ENCODE results near the gene EGR2.

The EGR2 gene

GRCh38 chr10:62814756-62815380, 1.3 kb downstream of the EGR2 start:
- H3K4me3 ChIP-seq (ENCODE audit: low read length) = peak overlapping the region; percentile 59
- DNase-seq (ENCODE audit: low read depth) = no peak
- TF ChIP-seq CTCF (IDR thresholded peaks at IDR 0.05; ENCODE audit: insufficient read depth, low read depth, low read length, missing control alignments) = no peak

GRCh38 chr10:62813981-62814380, 2.2 kb downstream of the EGR2 start:
- DNase-seq (ENCODE audit: low read depth) = no peak
- H3K4me3 ChIP-seq (ENCODE audit: low read length) = no peak overlapping the region
- TF ChIP-seq CTCF (IDR thresholded peaks at IDR 0.05; ENCODE audit: insufficient read depth, low read depth, low read length, missing control alignments) = no peak

- H3K4me3 ChIP-seq (ENCODE audit: low read length) = no peak overlapping the region
- no peak for TF ChIP-seq CTCF (IDR thresholded peaks at IDR 0.05; ENCODE audit: insufficient read depth, low read depth, low read length, missing control alignments)
- no peak for DNase-seq (ENCODE audit: low read depth)
Measured at GRCh38 chr10:62813453-62813852, 2.7 kb downstream of the EGR2 start.

- H3K4me3 ChIP-seq (ENCODE audit: low read length) = no peak overlapping the region
- no peak for DNase-seq (ENCODE audit: low read depth)
- no peak for TF ChIP-seq CTCF (IDR thresholded peaks at IDR 0.05; ENCODE audit: insufficient read depth, low read depth, low read length, missing control alignments)
Measured at GRCh38 chr10:62812672-62813439, 3.3 kb downstream of the EGR2 start.

GRCh38 chr10:62811159-62811875, 4.8 kb downstream of the EGR2 start:
- no peak for TF ChIP-seq CTCF (IDR thresholded peaks at IDR 0.05; ENCODE audit: insufficient read depth, low read depth, low read length, missing control alignments)
- no peak overlapping the region for H3K4me3 ChIP-seq (ENCODE audit: low read length)
- DNase-seq (ENCODE audit: low read depth) = no peak

- no peak for DNase-seq (ENCODE audit: low read depth)
- no peak for TF ChIP-seq CTCF (IDR thresholded peaks at IDR 0.05; ENCODE audit: insufficient read depth, low read depth, low read length, missing control alignments)
- no peak overlapping the region for H3K4me3 ChIP-seq (ENCODE audit: low read length)
Measured at GRCh38 chr10:62810156-62810902, 5.8 kb downstream of the EGR2 start.
